ENCODE results near the gene LRRC23. TPM values are rescaled to one million over a fixed set of nuclear protein-coding genes. Genes with fewer than 3 reads are reported as not detected.

Gene LRRC23
- total and polyA plus RNA-seq, 2 donors (not counting 1 experiment from before 2014, with no cell fraction given) = 5.3 to 14.4 TPM

DNA sequence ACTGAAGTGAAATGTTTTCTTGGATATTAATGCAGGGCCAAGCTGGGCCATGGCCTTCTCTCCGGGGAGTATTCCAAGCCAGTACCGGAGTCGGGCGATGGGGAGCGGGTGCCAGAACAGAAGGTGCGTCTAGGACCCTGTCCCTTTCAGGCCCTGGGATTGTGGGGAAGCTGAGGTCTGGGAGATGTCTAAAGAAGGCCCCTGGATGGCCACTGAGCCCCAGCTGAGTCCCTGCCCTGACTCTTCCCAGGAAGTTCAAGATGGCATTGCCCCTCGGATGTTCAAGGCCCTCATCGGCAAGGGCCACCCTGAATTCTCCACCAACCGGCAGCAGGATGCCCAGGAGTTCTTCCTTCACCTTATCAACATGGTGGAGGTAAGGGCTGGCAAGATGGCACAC lies 44.5 kb upstream of the LRRC23 start:
- Histone ChIP-seq H3K4me2 (replicated peaks; ENCODE audit: low read depth, low read length, poor library complexity, severe bottlenecking) (no peak overlapping the region), H3K27me3 (replicated peaks in 1 of 4; ENCODE audit: control extremely low read depth in 1 of 4, control insufficient read depth in 3 of 4, insufficient read depth in 4 of 4, low read length in 3 of 4) (no peaks in the 10 kb centered on the region), H2AFZ (ENCODE audit: insufficient read depth, low read depth, low read length, poor library complexity, severe bottlenecking) (no peak overlapping the region), H3K9ac (ENCODE audit: low read length) (no peak overlapping the region), H3K4me1 (ENCODE audit: control insufficient read depth in 2 of 2, insufficient read depth in 2 of 2, low read length in 2 of 2) (no peaks in the 10 kb centered on the region), H4K20me1 (ENCODE audit: control insufficient read depth, insufficient read depth, low read length, poor library complexity, severe bottlenecking) (peaks cover 5% of the 10 kb centered on the region), H3K9me3 (ENCODE audit: control extremely low read depth in 1 of 3, control insufficient read depth in 2 of 3, insufficient read depth in 1 of 3, low read length in 2 of 3) (no peaks in the 10 kb centered on the region), H3K4me3 (ENCODE audit: control extremely low read depth in 1 of 5, extremely low read depth in 1 of 5, insufficient read depth in 1 of 5, low read depth in 2 of 5, low read length in 4 of 5) (no peak overlapping the region), H3K79me2 (ENCODE audit: control insufficient read depth, insufficient read depth, low read length) (peaks cover 29% of the 10 kb centered on the region), H3K36me3 (replicated peaks in 1 of 2; ENCODE audit: control extremely low read depth in 1 of 2, control insufficient read depth in 1 of 2, extremely low read depth in 1 of 2, insufficient read depth in 2 of 2, low read length in 1 of 2) (peaks cover 0 to 84% of the 10 kb centered on the region in 2 experiments), H3K27ac (ENCODE audit: low read length in 2 of 2) (no peak overlapping the region)
- H3K4me1 Mint-ChIP-seq = no peaks in the 10 kb centered on the region
- POLR2A ChIA-PET = no interaction called here
- DNase-seq = no peak
- TF ChIP-seq EZH2 (IDR thresholded peaks at IDR 0.05; ENCODE audit: borderline replicate concordance, insufficient read depth, low read depth, low read length, poor library complexity, severe bottlenecking) = no peak
- TF ChIP-seq, protein P1, sequence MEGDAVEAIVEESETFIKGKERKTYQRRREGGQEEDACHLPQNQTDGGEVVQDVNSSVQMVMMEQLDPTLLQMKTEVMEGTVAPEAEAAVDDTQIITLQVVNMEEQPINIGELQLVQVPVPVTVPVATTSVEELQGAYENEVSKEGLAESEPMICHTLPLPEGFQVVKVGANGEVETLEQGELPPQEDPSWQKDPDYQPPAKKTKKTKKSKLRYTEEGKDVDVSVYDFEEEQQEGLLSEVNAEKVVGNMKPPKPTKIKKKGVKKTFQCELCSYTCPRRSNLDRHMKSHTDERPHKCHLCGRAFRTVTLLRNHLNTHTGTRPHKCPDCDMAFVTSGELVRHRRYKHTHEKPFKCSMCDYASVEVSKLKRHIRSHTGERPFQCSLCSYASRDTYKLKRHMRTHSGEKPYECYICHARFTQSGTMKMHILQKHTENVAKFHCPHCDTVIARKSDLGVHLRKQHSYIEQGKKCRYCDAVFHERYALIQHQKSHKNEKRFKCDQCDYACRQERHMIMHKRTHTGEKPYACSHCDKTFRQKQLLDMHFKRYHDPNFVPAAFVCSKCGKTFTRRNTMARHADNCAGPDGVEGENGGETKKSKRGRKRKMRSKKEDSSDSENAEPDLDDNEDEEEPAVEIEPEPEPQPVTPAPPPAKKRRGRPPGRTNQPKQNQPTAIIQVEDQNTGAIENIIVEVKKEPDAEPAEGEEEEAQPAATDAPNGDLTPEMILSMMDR (IDR thresholded peaks at IDR 0.05) = no peak
- H3K4me3 Mint-ChIP-seq = no peak overlapping the region
- CTCF ChIA-PET = interaction anchor here (1.4 to 2.4 kb wide), 2 partner anchors 9 to 13 kb away, joined by 4 to 7 read pairs; partner anchors contain the start of gene SPSB2
- intact Hi-C loops (cut with micrococcal nuclease) = no loop called here
- H3K27me3 Mint-ChIP-seq = no peaks in the 10 kb centered on the region
- WGBS (ENCODE audit: insufficient coverage) = 99% methylated on average over 6 of the region's 9 CpGs
- no peak overlapping the region for H3K27ac Mint-ChIP-seq
- no peak for ATAC-seq (ENCODE audit: low read depth)
- H3K9me3 Mint-ChIP-seq (ENCODE audit: insufficient read depth) = no peaks in the 10 kb centered on the region

DNA sequence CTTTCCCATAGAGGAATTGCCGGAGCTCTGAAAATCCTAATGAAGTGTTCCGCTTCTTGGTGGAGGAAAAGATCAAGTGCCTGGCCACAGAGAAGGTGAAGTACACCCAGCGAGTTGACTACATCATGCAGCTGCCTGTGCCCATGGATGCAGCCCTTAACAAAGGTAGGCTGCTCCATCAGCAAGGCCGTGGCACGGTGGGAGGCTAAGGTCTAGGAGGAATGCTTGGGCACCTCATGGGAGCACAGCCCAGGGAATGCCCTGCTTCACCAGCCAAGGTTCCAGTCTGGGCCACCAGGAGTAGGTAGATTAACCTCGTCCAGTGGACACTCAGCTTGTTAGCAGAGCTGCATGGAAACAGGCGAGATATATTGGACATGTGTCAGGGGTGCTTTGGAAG lies 43.7 kb upstream of the LRRC23 start:
- POLR2A ChIA-PET = interaction anchor here (1.1 kb wide), 1 partner anchor 9 kb away, joined by 3 read pairs; the partner anchor contains the start of gene USP5

More for the DNA sequence above, 43.7 kb upstream of the LRRC23 start:
- Histone ChIP-seq H3K4me1 (ENCODE audit: control insufficient read depth in 2 of 2, insufficient read depth in 2 of 2, low read length in 2 of 2) (no peaks in the 10 kb centered on the region), H4K20me1 (ENCODE audit: control insufficient read depth, insufficient read depth, low read length, poor library complexity, severe bottlenecking) (peaks cover under 1% of the 10 kb centered on the region), H3K36me3 (replicated peaks in 1 of 2; ENCODE audit: control extremely low read depth in 1 of 2, control insufficient read depth in 1 of 2, extremely low read depth in 1 of 2, insufficient read depth in 2 of 2, low read length in 1 of 2) (peaks cover 0 to 76% of the 10 kb centered on the region in 2 experiments), H3K4me2 (replicated peaks; ENCODE audit: low read depth, low read length, poor library complexity, severe bottlenecking) (no peak overlapping the region), H3K4me3 (ENCODE audit: control extremely low read depth in 1 of 5, extremely low read depth in 1 of 5, insufficient read depth in 1 of 5, low read depth in 2 of 5, low read length in 4 of 5) (no peak overlapping the region), H3K79me2 (ENCODE audit: control insufficient read depth, insufficient read depth, low read length) (peaks cover 21% of the 10 kb centered on the region), H3K27me3 (replicated peaks in 1 of 4; ENCODE audit: control extremely low read depth in 1 of 4, control insufficient read depth in 3 of 4, insufficient read depth in 4 of 4, low read length in 3 of 4) (no peaks in the 10 kb centered on the region), H3K9me3 (ENCODE audit: control extremely low read depth in 1 of 3, control insufficient read depth in 2 of 3, insufficient read depth in 1 of 3, low read length in 2 of 3) (no peaks in the 10 kb centered on the region), H2AFZ (ENCODE audit: insufficient read depth, low read depth, low read length, poor library complexity, severe bottlenecking) (no peak overlapping the region), H3K9ac (ENCODE audit: low read length) (no peak overlapping the region), H3K27ac (ENCODE audit: low read length in 2 of 2) (no peak overlapping the region)
- intact Hi-C loops (cut with micrococcal nuclease) = no loop called here
- peaks cover 3% of the 10 kb centered on the region for H3K4me1 Mint-ChIP-seq
- H3K27me3 Mint-ChIP-seq = no peaks in the 10 kb centered on the region
- DNase-seq = no peak
- WGBS (ENCODE audit: insufficient coverage) = 97% methylated on average over 7 of the region's 7 CpGs
- ATAC-seq (ENCODE audit: low read depth) = no peak
- H3K27ac Mint-ChIP-seq = no peak overlapping the region
- TF ChIP-seq EZH2 (IDR thresholded peaks at IDR 0.05; ENCODE audit: borderline replicate concordance, insufficient read depth, low read depth, low read length, poor library complexity, severe bottlenecking) = no peak
- TF ChIP-seq, protein P1 (IDR thresholded peaks at IDR 0.05) = no peak
- no peak overlapping the region for H3K4me3 Mint-ChIP-seq
- CTCF ChIA-PET = interaction anchor here (0.9 to 2.4 kb wide), 4 partner anchors 8 to 251 kb away, joined by 3 to 7 read pairs (median 4); no protein-coding TSS in a partner anchor
- H3K9me3 Mint-ChIP-seq (ENCODE audit: insufficient read depth) = no peaks in the 10 kb centered on the region

All from B cell (primary cell).